Stimulated activated CD4-positive, alpha-beta T cell treated with anti-CD3 and anti-CD28 coated beads, Interleukin-4, amount 100 ng/mL, for 4 hours (primary cell): Measurements from ENCODE around the gene DDT.
"Not testable (repeated sequence)": the region's sequence is repeated elsewhere in the genome, so short reads cannot be mapped to it uniquely, and the experiment has no call there.

Experiments
- DNase-seq, 2 experiments: peaks; one replicate each; pipeline ENCODE4 v3.0.0-alpha.2; 2020

The DDT gene

GRCh38 chr22:23986538-23987178 is 12.4 kb upstream of the DDT start:
- DNase-seq, result not testable (repeated sequence)

DNA sequence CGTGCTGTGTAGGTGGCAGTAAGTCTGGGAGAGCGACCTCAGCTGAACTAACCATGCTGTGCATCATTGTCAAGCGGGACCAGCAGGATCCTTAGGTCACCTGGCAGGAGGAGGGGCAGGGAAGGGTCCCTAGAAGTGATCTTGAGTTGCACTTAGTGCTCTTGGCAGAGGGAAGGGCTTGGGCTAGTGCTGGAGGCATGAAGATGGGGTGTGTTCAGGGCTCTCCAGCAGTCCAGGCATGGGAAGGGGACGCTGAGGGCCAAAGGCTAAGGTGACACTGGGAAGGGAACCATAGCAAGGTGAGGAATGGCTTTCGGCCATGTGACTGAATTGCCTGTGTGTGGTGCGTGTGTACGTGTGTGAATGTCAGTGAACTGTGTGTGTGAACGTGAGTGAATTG is 11.8 kb upstream of the DDT start:
- DNase-seq, result not testable (repeated sequence)

- peak in 1 of 2 experiments; percentile 18 for DNase-seq
These were observed 10.2 kb upstream of the DDT start for GRCh38 chr22:23984430-23984829.

DNA sequence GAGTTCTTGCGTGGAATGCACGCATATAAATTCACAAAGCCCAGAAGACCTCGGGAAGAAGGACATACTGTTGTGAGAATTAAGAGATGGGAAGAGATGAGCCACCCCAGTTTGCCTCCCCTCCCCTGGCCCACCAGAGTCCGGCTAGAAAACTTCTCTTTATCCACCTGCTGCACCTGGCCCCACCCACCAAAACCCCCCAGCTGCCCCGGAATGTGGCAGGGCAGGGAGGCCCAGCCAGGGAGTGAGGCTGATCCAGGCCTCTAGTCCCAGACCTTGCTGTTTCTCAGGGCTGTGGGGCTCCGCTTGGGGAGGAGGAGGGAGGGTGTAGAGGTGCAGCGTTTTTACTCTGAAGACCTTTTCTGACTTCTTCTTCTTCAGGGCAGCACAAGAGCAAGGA is 6.3 kb upstream of the DDT start:
- not testable (repeated sequence) for DNase-seq

- DNase-seq, result not testable (repeated sequence)
These were observed 5.5 kb upstream of the DDT start, which contains the start of gene GSTT2 for GRCh38 chr22:23979557-23980240. TSS of gene GSTT2 (plus strand) at chr22:23980134.

GRCh38 chr22:23977304-23977703 is 3.1 kb upstream of the DDT start:
- DNase-seq, result not testable (repeated sequence)

- not testable (repeated sequence) for DNase-seq
These were observed 653 bp upstream of the DDT start for GRCh38 chr22:23974836-23975352.

DNA sequence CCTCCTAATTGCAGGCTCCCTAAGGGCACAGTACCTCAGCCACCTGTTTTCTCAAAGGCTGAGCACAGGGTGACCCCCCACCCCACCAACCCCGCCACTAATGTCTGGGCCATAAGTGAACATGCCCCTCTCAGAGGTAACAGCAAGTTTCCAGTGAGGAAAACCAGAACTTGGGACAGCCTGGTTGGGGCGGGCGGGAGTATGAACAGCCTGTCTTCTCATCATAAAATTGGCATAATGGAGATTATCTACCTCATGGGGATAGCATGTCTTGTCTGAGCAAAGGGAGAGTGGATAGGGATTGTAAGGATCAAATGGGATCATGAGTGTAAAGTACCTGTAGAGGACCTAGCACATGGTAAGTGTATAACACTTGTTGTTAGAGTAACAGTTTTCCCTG is 2.3 kb downstream of the DDT start:
- not testable (repeated sequence) for DNase-seq

- DNase-seq, result no peak
These were observed 3.3 kb downstream of the DDT start for GRCh38 chr22:23970816-23971486.

- no peak for DNase-seq
These were observed 4.0 kb downstream of the DDT start for GRCh38 chr22:23970201-23970641.

GRCh38 chr22:23969071-23969470 is 5.2 kb downstream of the DDT start:
- no peak for DNase-seq

GRCh38 chr22:23966568-23966967 is 7.7 kb downstream of the DDT start, which contains the start of gene DDTL:
TSS of gene DDTL (plus strand) at chr22:23966888. CDS start at chr22:23966915, 27 bp downstream.
- not testable (repeated sequence) for DNase-seq

DNA sequence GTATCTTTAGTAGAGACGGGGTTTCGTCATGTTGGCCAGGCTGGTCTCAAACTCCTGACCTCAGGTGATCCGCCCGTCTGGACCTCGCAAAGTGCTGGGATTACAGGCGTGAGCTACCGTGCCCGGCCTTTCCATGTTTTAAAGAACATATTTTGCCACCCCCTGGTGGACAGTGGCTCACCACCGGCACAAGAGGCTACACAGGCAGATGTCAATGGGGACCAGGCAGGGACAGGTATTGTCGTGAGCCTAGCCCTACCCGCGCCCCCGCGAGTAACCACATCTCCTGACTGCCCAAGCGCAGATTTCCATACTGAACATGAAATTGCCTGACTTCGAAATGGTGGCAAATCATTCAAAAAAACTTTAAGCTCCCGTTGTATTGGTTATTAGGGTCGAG is 8.1 kb downstream of the DDT start:
- not testable (repeated sequence) for DNase-seq

GRCh38 chr22:23961084-23961771 is 13.0 kb downstream of the DDT start, which contains the start of gene GSTT2B:
TSS of gene GSTT2B (minus strand) at chr22:23961195. CDS start at chr22:23961131, 64 bp downstream.
- DNase-seq, result not testable (repeated sequence)

- peak; percentile 73 to 74 for DNase-seq
These were observed 17.8 kb downstream of the DDT start for GRCh38 chr22:23956301-23956900.

GRCh38 chr22:23955886-23956285 is 18.4 kb downstream of the DDT start:
- not testable (repeated sequence) for DNase-seq

GRCh38 chr22:23954991-23955305 is 19.3 kb downstream of the DDT start:
- DNase-seq, result not testable (repeated sequence)

- DNase-seq, result not testable (repeated sequence)
These were observed 19.8 kb downstream of the DDT start for GRCh38 chr22:23954193-23954990.

- not testable (repeated sequence) for DNase-seq
These were observed 20.8 kb downstream of the DDT start for GRCh38 chr22:23953485-23953884.

DNA sequence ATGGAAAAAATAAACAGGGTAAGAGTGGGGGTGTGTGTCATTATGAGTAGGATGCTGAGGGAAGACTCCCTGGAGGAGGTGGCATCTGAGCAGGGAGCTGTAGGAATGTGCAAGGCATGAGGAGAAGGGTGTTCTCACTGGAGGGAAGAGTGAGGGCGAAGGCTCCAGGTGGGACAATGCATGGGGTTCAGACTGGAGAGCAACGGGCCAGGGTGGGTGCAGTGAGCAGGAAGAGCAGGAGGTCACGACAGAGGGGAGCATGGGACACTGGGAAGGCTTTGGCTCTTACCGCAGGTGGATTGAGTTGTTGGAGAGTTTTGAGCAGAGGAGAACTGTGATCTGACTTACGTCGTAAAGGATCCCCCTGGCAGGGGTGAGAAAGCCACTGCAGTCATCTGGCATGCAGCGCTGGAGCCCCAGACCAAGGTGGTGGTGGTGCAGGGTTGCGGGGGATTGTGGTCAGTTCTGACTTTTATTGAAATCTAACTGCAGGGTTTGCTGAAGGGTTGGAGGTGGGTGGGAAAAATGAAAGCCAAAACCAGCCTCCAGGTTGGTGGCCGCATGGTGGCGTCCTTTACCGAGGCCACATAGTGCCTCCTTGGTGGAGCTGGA is 21.3 kb downstream of the DDT start:
- not testable (repeated sequence) for DNase-seq

- not testable (repeated sequence) for DNase-seq
These were observed 22.9 kb downstream of the DDT start for GRCh38 chr22:23951383-23951782.
